HepG2 (cell line): ENCODE data around the gene ENTPD7.
A peak's percentile ranks its signal among the peaks of the same experiment; 100 is the strongest.

Experiments used
- HMG20B ChIP-seq: conservative IDR thresholded peaks from 2 replicates; pipeline ENCODE4 v1.6.1; 2016; ENCODE audit warnings: missing genetic modification reagents, missing compliant biosample characterization
- TF ChIP-seq, protein P1 (sequence below): sonication (generic); formaldehyde crosslinking; conservative IDR thresholded peaks from 2 replicates; pipeline ENCODE4 v1.4.0; 2020; ENCODE audit warnings: missing genetic modification reagents

- TF ChIP-seq, protein P1, sequence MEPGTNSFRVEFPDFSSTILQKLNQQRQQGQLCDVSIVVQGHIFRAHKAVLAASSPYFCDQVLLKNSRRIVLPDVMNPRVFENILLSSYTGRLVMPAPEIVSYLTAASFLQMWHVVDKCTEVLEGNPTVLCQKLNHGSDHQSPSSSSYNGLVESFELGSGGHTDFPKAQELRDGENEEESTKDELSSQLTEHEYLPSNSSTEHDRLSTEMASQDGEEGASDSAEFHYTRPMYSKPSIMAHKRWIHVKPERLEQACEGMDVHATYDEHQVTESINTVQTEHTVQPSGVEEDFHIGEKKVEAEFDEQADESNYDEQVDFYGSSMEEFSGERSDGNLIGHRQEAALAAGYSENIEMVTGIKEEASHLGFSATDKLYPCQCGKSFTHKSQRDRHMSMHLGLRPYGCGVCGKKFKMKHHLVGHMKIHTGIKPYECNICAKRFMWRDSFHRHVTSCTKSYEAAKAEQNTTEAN (CRISPR knock-in tag) = peak; percentile 42; the same call in 1 of the 2 replicates
- TF ChIP-seq HMG20B (CRISPR knock-in tag) = no peak
Observed at GRCh38 chr10:99732033-99732842, 72.9 kb downstream of the ENTPD7 start, which contains the start of the genes COX15 and CUTC.
